Mesenchymal stem cell (in vitro differentiated cells and primary cell): ENCODE results near the gene MMP11.
A peak's percentile ranks its signal among the peaks of the same experiment; 100 is the strongest.

Experiments used
- DNase-seq: peaks from one replicate; pipeline ENCODE4 v3.0.0-alpha.2; 2013
- H2AFZ ChIP-seq: one replicate; pipeline ENCODE4 v1.6.1; 2013; ENCODE audit warnings: low read depth, mild to moderate bottlenecking, control low read depth, inconsistent platforms, low read length, moderate library complexity
- H2AK5ac ChIP-seq: 2 replicates; pipeline ENCODE4 v1.6.1; 2013; ENCODE audit warnings: low read length, moderate library complexity, mild to moderate bottlenecking, inconsistent platforms; ENCODE audit not compliant: severe bottlenecking
- H2BK120ac ChIP-seq: one replicate; pipeline ENCODE4 v1.6.1; 2013; ENCODE audit warnings: low read depth, mild to moderate bottlenecking, inconsistent platforms, low read length, moderate library complexity
- H2BK12ac ChIP-seq, 2 experiments: one replicate each; pipeline ENCODE4 v1.6.1; 2013; ENCODE audit warnings: inconsistent platforms in 2 of 2, low read length in 2 of 2, mild to moderate bottlenecking in 2 of 2, moderate library complexity in 2 of 2, control low read depth in 1 of 2
- H2BK15ac ChIP-seq: one replicate; pipeline ENCODE4 v1.6.1; 2013; ENCODE audit warnings: mild to moderate bottlenecking, low read depth, inconsistent platforms; ENCODE audit not compliant: poor library complexity, severe bottlenecking
- H2BK5ac ChIP-seq: 2 replicates; pipeline ENCODE4 v1.6.1; 2013; ENCODE audit warnings: low read depth, mild to moderate bottlenecking, low read length, control low read depth, inconsistent platforms; ENCODE audit not compliant: poor library complexity, severe bottlenecking
- H3K14ac ChIP-seq, 2 experiments: one replicate each; pipeline ENCODE4 v1.6.1; 2013; ENCODE audit warnings: inconsistent platforms in 2 of 2, low read length in 2 of 2, control low read depth in 1 of 2, mild to moderate bottlenecking in 1 of 2, moderate library complexity in 1 of 2
- H3K18ac ChIP-seq, 2 experiments: one replicate each; pipeline ENCODE4 v1.6.1; 2013; ENCODE audit warnings: inconsistent platforms in 2 of 2, low read length in 2 of 2, control low read depth in 1 of 2, low read depth in 1 of 2, mild to moderate bottlenecking in 1 of 2
- H3K23ac ChIP-seq, 2 experiments: one replicate each; pipeline ENCODE4 v1.6.1; 2013; ENCODE audit warnings: inconsistent platforms in 2 of 2, low read length in 2 of 2, mild to moderate bottlenecking in 2 of 2, moderate library complexity in 2 of 2, control low read depth in 1 of 2
- H3K27ac ChIP-seq: 2 replicates; pipeline ENCODE4 v1.5.1; 2013; ENCODE audit warnings: mild to moderate bottlenecking, moderate library complexity, low read length, control low read depth, inconsistent platforms; ENCODE audit not compliant: poor library complexity, severe bottlenecking
- H3K27me3 ChIP-seq, 2 experiments: 2 replicates each; pipeline versions ENCODE4 v1.6.1 to v1.7.0; 2013; ENCODE audit warnings: low read length in 2 of 2, mild to moderate bottlenecking in 2 of 2, moderate library complexity in 2 of 2, control low read depth in 1 of 2, inconsistent platforms in 1 of 2; ENCODE audit not compliant: control insufficient read depth in 1 of 2, insufficient read depth in 1 of 2
- H3K36me3 ChIP-seq, 2 experiments: 2 replicates each; pipeline versions ENCODE4 v1.6.1 to v1.7.0; 2013; ENCODE audit warnings: low read length in 2 of 2, control low read depth in 1 of 2, inconsistent platforms in 1 of 2, low read depth in 1 of 2, mild to moderate bottlenecking in 1 of 2; ENCODE audit not compliant: insufficient read depth in 2 of 2, control insufficient read depth in 1 of 2
- H3K4ac ChIP-seq, 2 experiments: one replicate each; pipeline ENCODE4 v1.6.1; 2013; ENCODE audit warnings: inconsistent platforms in 2 of 2, low read length in 2 of 2, mild to moderate bottlenecking in 2 of 2, moderate library complexity in 2 of 2, control low read depth in 1 of 2, low read depth in 1 of 2
- H3K4me1 ChIP-seq: 2 replicates; pipeline ENCODE4 v1.6.1; 2013; ENCODE audit warnings: low read depth, low read length, control low read depth; ENCODE audit not compliant: control insufficient read depth, insufficient read depth
- H3K4me2 ChIP-seq: 2 replicates; pipeline ENCODE4 v1.6.1; 2013; ENCODE audit warnings: low read length, mild to moderate bottlenecking, inconsistent platforms; ENCODE audit not compliant: poor library complexity, severe bottlenecking
- H3K4me3 ChIP-seq, 2 experiments: 2 replicates each; pipeline versions ENCODE4 v1.5.1 to v1.7.0; 2013; ENCODE audit warnings: low read length in 2 of 2, mild to moderate bottlenecking in 2 of 2, control low read depth in 1 of 2, low read depth in 1 of 2; ENCODE audit not compliant: insufficient read depth in 1 of 2
- H3K79me1 ChIP-seq: replicated peaks from 2 replicates; pipeline ENCODE4 v1.6.1; 2013; ENCODE audit warnings: mild to moderate bottlenecking, control low read depth, low read length, inconsistent platforms; ENCODE audit not compliant: poor library complexity, severe bottlenecking
- H3K9ac ChIP-seq: 2 replicates; pipeline ENCODE4 v1.7.0; 2013; ENCODE audit warnings: mild to moderate bottlenecking, low read length, moderate library complexity
- H3K9me3 ChIP-seq: 2 replicates; pipeline ENCODE4 v1.7.0; 2013; ENCODE audit warnings: mild to moderate bottlenecking, low read length; ENCODE audit not compliant: control insufficient read depth
- H4K8ac ChIP-seq: one replicate; pipeline ENCODE4 v1.6.1; 2013; ENCODE audit warnings: inconsistent platforms, mild to moderate bottlenecking, low read length, moderate library complexity
- H4K91ac ChIP-seq: one replicate; pipeline ENCODE4 v1.6.1; 2013; ENCODE audit warnings: mild to moderate bottlenecking, low read length, inconsistent platforms
- WGBS: methylation state at CpG from one replicate; pipeline ENCODE4 v1.1.7; 2013; ENCODE audit warnings: mixed read lengths; 5-methylcytosine and 5-hydroxymethylcytosine counted together

The MMP11 gene

DNA sequence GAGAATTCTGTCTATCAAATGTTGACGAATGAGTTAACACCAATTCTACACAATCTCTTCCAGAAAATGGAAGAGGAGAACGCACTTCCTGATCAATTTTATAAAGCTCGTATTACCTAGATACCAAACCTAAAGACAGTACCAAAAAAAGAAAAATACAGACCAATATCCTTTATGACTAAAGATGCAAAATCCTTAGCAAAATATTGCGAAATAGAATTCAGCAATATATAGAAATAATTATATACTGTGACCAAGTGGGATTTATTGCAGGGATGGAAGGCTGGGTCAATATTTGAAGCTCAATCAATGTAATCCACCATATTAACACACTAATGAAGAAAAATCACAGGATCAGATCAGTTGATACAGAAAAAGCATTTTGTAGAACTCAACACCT lies 39.7 kb downstream of the MMP11 start:
- no peak overlapping the region for H3K4ac ChIP-seq
- no peaks in the 10 kb centered on the region for H3K9me3 ChIP-seq
- no peak overlapping the region for H3K4me2 ChIP-seq
- H2BK12ac ChIP-seq, result no peak overlapping the region
- H3K4me3 ChIP-seq, result no peak overlapping the region
- no peaks in the 10 kb centered on the region for H3K27me3 ChIP-seq
- no peak overlapping the region for H4K91ac ChIP-seq
- H3K23ac ChIP-seq, result no peak overlapping the region
- no peak overlapping the region for H2AFZ ChIP-seq
- over 99% methylated on average over 2 of the region's 4 CpGs for WGBS
- no peak for DNase-seq
- H2BK5ac ChIP-seq, result no peak overlapping the region
- no peaks in the 10 kb centered on the region for H3K4me1 ChIP-seq
- H2BK15ac ChIP-seq, result no peak overlapping the region
- H4K8ac ChIP-seq, result no peak overlapping the region
- no peak overlapping the region for H3K14ac ChIP-seq
- peaks cover 8% of the 10 kb centered on the region for H3K79me1 ChIP-seq
- H3K36me3 ChIP-seq, result peaks cover 30 to 49% of the 10 kb centered on the region in 2 experiments
- H2BK120ac ChIP-seq, result no peak overlapping the region
- no peak overlapping the region for H3K9ac ChIP-seq
- H3K27ac ChIP-seq, result no peak overlapping the region
- no peak overlapping the region for H2AK5ac ChIP-seq
- H3K18ac ChIP-seq, result no peak overlapping the region

DNA sequence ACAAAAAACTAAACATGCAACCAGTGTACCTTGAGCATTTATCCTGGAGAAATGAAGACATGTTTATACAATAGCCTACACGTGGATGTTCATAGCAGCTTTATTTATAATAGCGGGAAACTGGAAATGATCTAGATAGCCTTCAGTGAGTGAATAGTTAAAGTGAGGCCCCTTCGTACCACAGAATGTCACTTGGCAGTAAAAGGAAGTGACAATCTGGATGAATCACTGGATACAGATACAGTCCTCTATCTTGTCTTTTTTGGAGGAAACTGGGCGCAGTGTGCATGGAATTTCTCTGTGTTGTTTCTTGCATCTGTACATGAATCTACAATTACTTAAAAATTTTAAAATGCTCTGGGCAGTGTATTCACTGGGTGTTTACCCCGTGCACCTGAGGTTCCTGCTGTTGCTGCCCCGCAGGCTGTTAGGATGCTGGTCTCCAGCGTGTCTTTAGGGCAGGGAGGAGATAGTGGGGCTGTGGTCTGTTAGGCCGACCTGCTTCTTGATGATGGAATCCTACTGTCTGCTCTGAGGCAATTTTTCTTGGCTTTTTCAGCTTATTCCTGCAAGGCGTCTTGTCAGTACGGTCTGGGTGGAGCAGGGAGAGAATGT lies 43.0 kb downstream of the MMP11 start:
- Histone ChIP-seq H3K4me3 (no peak overlapping the region), H3K4ac (no peak overlapping the region), H2AFZ (no peak overlapping the region), H2BK12ac (no peak overlapping the region), H4K8ac (no peak overlapping the region), H2AK5ac (no peak overlapping the region), H3K14ac (no peak overlapping the region), H3K4me1 (no peaks in the 10 kb centered on the region), H3K79me1 (peaks cover 11% of the 10 kb centered on the region), H2BK15ac (no peak overlapping the region), H3K9ac (no peak overlapping the region), H2BK120ac (no peak overlapping the region), H3K27me3 (no peaks in the 10 kb centered on the region), H3K36me3 (peaks cover 46 to 77% of the 10 kb centered on the region in 2 experiments), H3K9me3 (no peaks in the 10 kb centered on the region), H3K27ac (no peak overlapping the region), H3K23ac (no peak overlapping the region), H3K18ac (no peak overlapping the region), H2BK5ac (no peak overlapping the region), H4K91ac (no peak overlapping the region), H3K4me2 (no peak overlapping the region)
- DNase-seq, result no peak
- 71% methylated on average over 8 of the region's 10 CpGs for WGBS

DNA sequence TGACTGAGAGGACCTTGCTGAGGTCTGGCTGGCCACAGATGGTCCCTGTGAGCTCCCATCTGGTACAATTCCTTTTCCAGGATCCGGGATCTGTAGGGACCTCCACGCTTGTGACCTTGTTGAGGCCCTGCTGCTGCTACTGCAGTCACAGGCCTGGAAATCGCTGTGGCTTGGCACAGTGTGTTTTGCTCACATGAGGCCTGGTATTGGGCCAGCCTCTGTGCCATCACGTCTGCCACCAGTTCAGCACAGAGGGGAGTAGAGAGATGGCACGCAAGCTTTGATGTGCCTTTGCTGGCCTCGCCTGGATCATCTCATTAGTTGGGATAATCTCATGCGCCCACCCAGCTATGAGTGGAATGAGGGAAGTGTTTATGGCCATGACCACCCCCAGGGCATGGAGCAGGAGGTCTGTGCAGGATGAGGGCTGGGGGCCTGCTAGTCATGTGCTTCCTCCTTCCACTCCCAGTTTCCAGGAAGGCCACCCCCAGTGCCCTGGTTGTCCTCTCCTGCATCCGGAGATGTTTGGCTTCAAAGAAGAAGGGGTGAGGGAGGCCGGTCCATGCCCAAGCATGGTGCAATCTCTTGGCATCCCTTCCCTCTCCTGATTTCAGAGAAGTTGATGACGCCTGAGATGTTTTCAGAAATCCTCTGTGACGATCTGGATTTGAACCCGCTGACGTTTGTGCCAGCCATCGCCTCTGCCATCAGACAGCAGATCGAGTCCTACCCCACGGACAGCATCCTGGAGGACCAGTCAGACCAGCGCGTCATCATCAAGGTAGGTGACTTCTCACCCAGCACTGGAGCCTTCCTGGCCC lies 43.7 kb downstream of the MMP11 start:
- Histone ChIP-seq H3K18ac (peak overlapping the region in 1 of 2 experiments; percentile 21), H4K8ac (no peak overlapping the region), H3K4me1 (no peaks in the 10 kb centered on the region), H3K9me3 (no peaks in the 10 kb centered on the region), H3K14ac (peak overlapping the region in 1 of 2 experiments; percentile 31), H3K79me1 (peaks cover 16% of the 10 kb centered on the region), H2BK15ac (no peak overlapping the region), H3K4ac (no peak overlapping the region), H3K23ac (no peak overlapping the region), H3K27ac (no peak overlapping the region), H3K9ac (no peak overlapping the region), H3K4me3 (no peak overlapping the region), H4K91ac (no peak overlapping the region), H2AK5ac (no peak overlapping the region), H2BK12ac (peak overlapping the region in 1 of 2 experiments; percentile 12), H2AFZ (no peak overlapping the region), H3K4me2 (no peak overlapping the region), H2BK5ac (no peak overlapping the region), H3K36me3 (peaks cover 50 to 78% of the 10 kb centered on the region in 2 experiments), H2BK120ac (no peak overlapping the region), H3K27me3 (no peaks in the 10 kb centered on the region)
- no peak for DNase-seq
- WGBS, result 95% methylated on average over 18 of the region's 18 CpGs

DNA sequence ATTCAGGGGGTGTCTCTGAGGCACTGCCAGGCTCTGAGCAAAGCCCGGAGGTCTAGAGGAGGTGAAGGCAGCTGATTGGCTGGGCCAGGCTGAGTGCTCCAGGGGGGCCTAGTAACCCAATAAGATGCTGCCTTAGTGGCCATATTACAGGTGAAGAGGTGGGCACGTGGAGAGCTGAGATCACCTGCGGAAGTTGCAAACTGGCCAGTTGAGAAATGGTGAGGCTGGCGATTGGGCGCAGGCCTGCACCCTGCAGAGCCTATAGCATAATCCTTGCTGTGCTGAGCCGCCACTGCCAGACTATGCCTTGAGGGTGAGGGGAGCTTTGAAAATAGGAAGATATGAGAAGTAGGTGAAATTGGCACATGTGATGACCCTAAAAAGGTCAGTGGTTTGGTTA lies 44.5 kb downstream of the MMP11 start:
- Histone ChIP-seq H2BK12ac (no peak overlapping the region), H3K79me1 (peaks cover 19% of the 10 kb centered on the region)

More for the DNA sequence above, 44.5 kb downstream of the MMP11 start:
- Histone ChIP-seq H3K36me3 (peaks cover 55 to 77% of the 10 kb centered on the region in 2 experiments), H3K27me3 (no peaks in the 10 kb centered on the region), H3K4me1 (peaks cover 2% of the 10 kb centered on the region), H3K23ac (no peak overlapping the region), H3K4me2 (no peak overlapping the region), H2BK5ac (no peak overlapping the region), H4K8ac (peak overlapping the region; percentile 6), H2BK15ac (no peak overlapping the region), H2AFZ (no peak overlapping the region), H3K18ac (no peak overlapping the region), H2AK5ac (no peak overlapping the region), H3K4me3 (no peak overlapping the region), H2BK120ac (no peak overlapping the region), H3K9ac (no peak overlapping the region), H3K27ac (no peak overlapping the region), H3K14ac (no peak overlapping the region), H3K9me3 (no peaks in the 10 kb centered on the region), H3K4ac (no peak overlapping the region), H4K91ac (no peak overlapping the region)
- 90% methylated on average over 6 of the region's 6 CpGs for WGBS
- DNase-seq, result no peak
